IMR-90 (cell line): ENCODE results near the gene ISX. TPM values are rescaled to one million over a fixed set of nuclear protein-coding genes. Genes with fewer than 3 reads are reported as not detected.

Experiments used
- ATAC-seq: fragments of 200-7000 bp; cut with Tn5 transposase; 2 replicates; pipeline ENCODE4 v1.9.1; 2020; ENCODE audit warnings: low read depth, mild to moderate bottlenecking, moderate library complexity
- BruUV-seq: library from RNA; stranded (reverse); fragments of 400-500 nt; replicated peaks from 2 replicates; lab custom pipeline; 2021; lab: Mats Ljungman, UMichigan
- CTCF ChIA-PET: fragments of 300-600 bp; formaldehyde crosslinking; extraction: SDS; loops from one replicate; lab custom pipeline; 2021; ENCODE audit warnings: antibody characterized with exemption; lab: Yijun Ruan, JAX
- POLR2A ChIA-PET: fragments of 300-600 bp; sonication (Branson Sonifier 250); formaldehyde crosslinking; loops from one replicate; lab custom pipeline; 2022; ENCODE audit warnings: antibody characterized with exemption; ENCODE audit not compliant: unreplicated experiment; lab: Charles Lee
- DNase-seq: peaks from one replicate; pipeline ENCODE4 v3.0.0; 2013
- H2AFZ ChIP-seq: replicated peaks from 2 replicates; pipeline ENCODE3; 2013; ENCODE audit warnings: low read length, mild to moderate bottlenecking; ENCODE audit not compliant: poor library complexity
- H2AK5ac ChIP-seq: 2 replicates; pipeline ENCODE4 v1.6.1; 2013; ENCODE audit warnings: low read depth, low read length, inconsistent platforms
- H2AK9ac ChIP-seq: replicated peaks from 2 replicates; pipeline ENCODE3; 2013; ENCODE audit warnings: mild to moderate bottlenecking, low read depth, low read length, moderate library complexity; ENCODE audit not compliant: poor library complexity
- H2BK120ac ChIP-seq: 2 replicates; pipeline ENCODE4 v1.6.1; 2013; ENCODE audit warnings: low read depth, low read length, inconsistent platforms
- H2BK15ac ChIP-seq: 3 replicates; pipeline ENCODE4 v1.6.1; 2013; ENCODE audit warnings: low read depth, low read length, inconsistent platforms
- H2BK20ac ChIP-seq: 2 replicates; pipeline ENCODE4 v1.6.1; 2013; ENCODE audit warnings: low read depth, mild to moderate bottlenecking, inconsistent platforms, low read length, moderate library complexity
- H2BK5ac ChIP-seq: 2 replicates; pipeline ENCODE4 v1.6.1; 2013; ENCODE audit warnings: mild to moderate bottlenecking, low read depth, low read length, inconsistent platforms; ENCODE audit not compliant: poor library complexity, severe bottlenecking
- H3K14ac ChIP-seq: replicated peaks from 2 replicates; pipeline ENCODE4 v1.6.1; 2013; ENCODE audit warnings: low read depth, low read length, inconsistent platforms
- H3K18ac ChIP-seq: 2 replicates; pipeline ENCODE4 v1.6.1; 2013; ENCODE audit warnings: low read depth, low read length, control low read depth
- H3K23ac ChIP-seq: 2 replicates; pipeline ENCODE4 v1.6.1; 2013; ENCODE audit warnings: low read depth, low read length, inconsistent platforms
- H3K27ac ChIP-seq: 2 replicates; pipeline ENCODE4 v1.5.1; 2013; ENCODE audit warnings: mild to moderate bottlenecking, control low read depth, low read length; ENCODE audit not compliant: insufficient read depth
- H3K27me3 ChIP-seq: 2 replicates; pipeline ENCODE4 v1.6.1; 2013; ENCODE audit warnings: low read length; ENCODE audit not compliant: control insufficient read depth, insufficient read depth
- H3K36me3 ChIP-seq: 2 replicates; pipeline ENCODE4 v1.6.1; 2013; ENCODE audit warnings: low read length, mixed read lengths; ENCODE audit not compliant: control insufficient read depth, insufficient read depth
- H3K4ac ChIP-seq: 2 replicates; pipeline ENCODE4 v1.6.1; 2013; ENCODE audit warnings: low read depth, low read length, inconsistent platforms
- H3K4me1 ChIP-seq: 2 replicates; pipeline ENCODE4 v1.6.1; 2013; ENCODE audit warnings: low read length, mixed read lengths; ENCODE audit not compliant: control insufficient read depth, insufficient read depth
- H3K4me2 ChIP-seq: 2 replicates; pipeline ENCODE4 v1.6.1; 2013; ENCODE audit warnings: low read depth, mild to moderate bottlenecking, control low read depth, low read length, moderate library complexity
- H3K4me3 ChIP-seq: 2 replicates; pipeline ENCODE4 v1.5.1; 2013; ENCODE audit warnings: low read depth, mild to moderate bottlenecking, control low read depth, low read length, moderate library complexity; ENCODE audit not compliant: insufficient read depth
- H3K56ac ChIP-seq: 2 replicates; pipeline ENCODE4 v1.6.1; 2013; ENCODE audit warnings: low read length, inconsistent platforms; ENCODE audit not compliant: insufficient read depth; ENCODE audit errors: extremely low read depth
- H3K79me1 ChIP-seq, 2 experiments: 2 replicates each; pipeline ENCODE4 v1.6.1; 2013; ENCODE audit warnings: low read length in 2 of 2, inconsistent platforms in 1 of 2, low read depth in 1 of 2
- H3K9ac ChIP-seq: 2 replicates; pipeline ENCODE4 v1.6.1; 2013; ENCODE audit warnings: low read depth, low read length, control low read depth
- H3K9me1 ChIP-seq: 2 replicates; pipeline ENCODE4 v1.6.1; 2013; ENCODE audit warnings: low read length, inconsistent platforms; ENCODE audit not compliant: insufficient read depth
- H3K9me3 ChIP-seq: 2 replicates; pipeline ENCODE4 v1.6.1; 2013; ENCODE audit warnings: low read length; ENCODE audit not compliant: control insufficient read depth, insufficient read depth
- H4K20me1 ChIP-seq: 2 replicates; pipeline ENCODE4 v1.6.1; 2013; ENCODE audit warnings: low read length, inconsistent platforms; ENCODE audit not compliant: insufficient read depth
- H4K5ac ChIP-seq: 2 replicates; pipeline ENCODE4 v1.6.1; 2013; ENCODE audit warnings: mild to moderate bottlenecking, low read depth, low read length, control low read depth
- H4K8ac ChIP-seq, 2 experiments: 2 replicates each; pipeline ENCODE4 v1.6.1; 2013; ENCODE audit warnings: low read depth in 2 of 2, low read length in 2 of 2, control low read depth in 1 of 2, inconsistent platforms in 1 of 2
- H4K91ac ChIP-seq: 2 replicates; pipeline ENCODE4 v1.6.1; 2013; ENCODE audit warnings: low read depth, low read length, inconsistent platforms; ENCODE audit not compliant: insufficient read depth
- BHLHE40 ChIP-seq: fragments of 150-350 bp; IDR thresholded peaks from 2 replicates; pipeline ENCODE4 v1.6.1; 2016; ENCODE audit warnings: mild to moderate bottlenecking, low read depth, low read length
- CEBPB ChIP-seq: IDR thresholded peaks from 2 replicates; pipeline ENCODE4 v1.6.1; 2012; ENCODE audit warnings: low read depth, low read length, improper control_type of control experiment
- CHD1 ChIP-seq: IDR thresholded peaks from 2 replicates; pipeline ENCODE4 v1.6.1; 2012; ENCODE audit warnings: low read depth, low read length, improper control_type of control experiment
- FOS ChIP-seq: fragments of 150-350 bp; IDR thresholded peaks from 2 replicates; pipeline ENCODE4 v1.6.1; 2016; ENCODE audit warnings: low read depth, low read length
- MAFK ChIP-seq: IDR thresholded peaks from 2 replicates; pipeline ENCODE4 v1.6.1; 2012; ENCODE audit warnings: low read depth, low read length, improper control_type of control experiment
- MAZ ChIP-seq: IDR thresholded peaks from 2 replicates; pipeline ENCODE4 v1.6.1; 2012; ENCODE audit warnings: low read depth, mild to moderate bottlenecking, low read length, improper control_type of control experiment, moderate library complexity, borderline replicate concordance
- NFE2L2 ChIP-seq: fragments of 150-350 bp; IDR thresholded peaks from 2 replicates; pipeline ENCODE4 v1.6.1; 2016; ENCODE audit warnings: low read depth, mild to moderate bottlenecking, low read length
- POLR2A ChIP-seq: IDR thresholded peaks from 2 replicates; pipeline ENCODE4 v1.6.1; 2012; ENCODE audit warnings: mild to moderate bottlenecking, low read depth, low read length
- RAD21 ChIP-seq: IDR thresholded peaks from 2 replicates; pipeline ENCODE4 v1.6.1; 2012; ENCODE audit warnings: low read length, improper control_type of control experiment
- RCOR1 ChIP-seq: IDR thresholded peaks from 2 replicates; pipeline ENCODE4 v1.6.1; 2012; ENCODE audit warnings: mild to moderate bottlenecking, low read length, improper control_type of control experiment; ENCODE audit not compliant: insufficient replicate concordance
- RFX5 ChIP-seq: IDR thresholded peaks from 2 replicates; pipeline ENCODE4 v1.8.0; 2012; ENCODE audit warnings: low read depth, mild to moderate bottlenecking, low read length, moderate library complexity
- SMC3 ChIP-seq: fragments of 150-350 bp; IDR thresholded peaks from 2 replicates; pipeline ENCODE4 v1.6.1; 2016; ENCODE audit warnings: low read depth, mild to moderate bottlenecking, antibody characterized with exemption, low read length, moderate library complexity
- WGBS, 2 experiments: methylation state at CpG; one replicate each; pipeline versions ENCODE4 v1.1.5 to v1.1.7; 2013; ENCODE audit warnings: missing lambda C conversion rate in 2 of 2; ENCODE audit not compliant: insufficient read length in 1 of 2; ENCODE audit errors: extremely low coverage in 2 of 2; 5-methylcytosine and 5-hydroxymethylcytosine counted together
- dilution Hi-C: fragments of 300-500 bp; cut with HindIII; formaldehyde crosslinking; loops from one replicate; pipeline ENCODE4 v1.14.3; 2018; ENCODE audit warnings: low sequenced_read_pairs; ENCODE audit not compliant: unreplicated experiment
- in situ Hi-C: fragments of 300-500 bp; cut with MboI; formaldehyde crosslinking; loops from 3 replicates; pipeline ENCODE4 v1.14.3; 2019; ENCODE audit warnings: low sequenced_read_pairs, inconsistent platforms, mixed read lengths
- intact Hi-C: fragments of 100-400 bp; cut with micrococcal nuclease; formaldehyde crosslinking; loops from 2 replicates; pipeline ENCODE4 v1.10.0; 2022
- polyA plus RNA-seq, 3 experiments: library from polyadenylated mRNA; depleted of rRNA; stranded (reverse); fragments of >200 nt; gene quantifications; 2 replicates each; pipeline ENCODE4 v1.2.3, GENCODE V29; 2012; ENCODE audit warnings: low replicate concordance in 1 of 3
- total RNA-seq: library from RNA; depleted of rRNA; stranded (reverse); fragments of >200 nt; gene quantifications from 2 replicates; pipeline ENCODE4 v1.2.3, GENCODE V29; 2012
- TF ChIP-seq, protein P1 (sequence below): fragments of 150-350 bp; IDR thresholded peaks from 2 replicates; pipeline ENCODE4 v1.6.1; 2017; ENCODE audit warnings: mild to moderate bottlenecking, antibody characterized with exemption, low read length, low read depth

The ISX gene
- total and polyA plus RNA-seq, 2 of the 4 experiments (the other 2 are of a cell fraction) = not detected

DNA sequence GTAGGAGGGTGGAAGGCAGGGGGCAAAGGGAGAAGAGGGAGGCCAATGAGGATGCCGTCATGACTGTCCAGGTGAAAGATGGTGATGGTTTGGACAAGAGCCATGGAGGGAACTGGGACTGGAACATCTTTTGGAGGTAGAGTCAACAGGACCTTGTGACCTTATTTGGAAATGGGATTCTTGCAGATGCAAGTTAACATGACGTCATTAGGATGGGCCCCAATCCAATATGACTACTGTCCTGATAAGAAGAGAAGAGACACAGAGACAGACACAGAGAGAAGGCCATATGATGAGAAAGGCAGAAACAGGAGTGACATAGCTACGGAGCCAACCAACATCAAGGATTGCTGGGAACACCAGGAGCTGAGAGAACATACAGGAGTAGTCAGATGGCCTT lies 31.0 kb upstream of the ISX start:
- H3K4me1 ChIP-seq = no peaks in the 10 kb centered on the region
- BruUV-seq = no TSS peak
- ChIA-PET POLR2A (no interaction called here), CTCF (no interaction called here)
- H3K9me3 ChIP-seq = peaks cover 17% of the 10 kb centered on the region; the same call in 1 of the 2 replicates
- no peak overlapping the region for H3K9ac ChIP-seq
- H2AK5ac ChIP-seq = no peak overlapping the region
- H3K56ac ChIP-seq = no peak overlapping the region
- H2BK15ac ChIP-seq = no peak overlapping the region
- no peak overlapping the region for H3K4ac ChIP-seq
- H2BK120ac ChIP-seq = no peak overlapping the region
- no peak overlapping the region for H4K5ac ChIP-seq
- no peak overlapping the region for H3K23ac ChIP-seq
- no peak overlapping the region for H4K91ac ChIP-seq
- no peak for DNase-seq
- H3K27ac ChIP-seq = no peak overlapping the region
- WGBS, 2 experiments = 8% methylated on average over 2 of the region's 3 CpGs; no CpG with 5 or more reads in 1 of the 2 experiments
- no peak overlapping the region for H2BK5ac ChIP-seq
- H2AFZ ChIP-seq = no peak overlapping the region
- no peak overlapping the region for H2BK20ac ChIP-seq
- no peak overlapping the region for H3K4me3 ChIP-seq
- TF ChIP-seq RAD21 (no peak), FOS (no peak), MAFK (no peak), RFX5 (no peak), SMC3 (no peak), CHD1 (no peak), MAZ (no peak), NFE2L2 (no peak), RCOR1 (no peak), CEBPB (no peak), POLR2A (no peak), BHLHE40 (no peak)
- TF ChIP-seq, protein P1, sequence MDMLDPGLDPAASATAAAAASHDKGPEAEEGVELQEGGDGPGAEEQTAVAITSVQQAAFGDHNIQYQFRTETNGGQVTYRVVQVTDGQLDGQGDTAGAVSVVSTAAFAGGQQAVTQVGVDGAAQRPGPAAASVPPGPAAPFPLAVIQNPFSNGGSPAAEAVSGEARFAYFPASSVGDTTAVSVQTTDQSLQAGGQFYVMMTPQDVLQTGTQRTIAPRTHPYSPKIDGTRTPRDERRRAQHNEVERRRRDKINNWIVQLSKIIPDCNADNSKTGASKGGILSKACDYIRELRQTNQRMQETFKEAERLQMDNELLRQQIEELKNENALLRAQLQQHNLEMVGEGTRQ = no peak
- H3K36me3 ChIP-seq = no peaks in the 10 kb centered on the region
- H3K27me3 ChIP-seq = no peaks in the 10 kb centered on the region
- no peak overlapping the region for H3K18ac ChIP-seq
- no peak for ATAC-seq
- no peak overlapping the region for H2AK9ac ChIP-seq
- H4K8ac ChIP-seq = no peak overlapping the region
- no peaks in the 10 kb centered on the region for H3K9me1 ChIP-seq
- no peaks in the 10 kb centered on the region for H3K79me1 ChIP-seq
- no peaks in the 10 kb centered on the region for H4K20me1 ChIP-seq
- intact Hi-C loops = no loop called here
- H3K14ac ChIP-seq = no peak overlapping the region
- no peak overlapping the region for H3K4me2 ChIP-seq
- in situ Hi-C loops = no loop called here
- dilution Hi-C loops = no loop called here
